ENCODE measurements around the gene MCHR2.

DNA sequence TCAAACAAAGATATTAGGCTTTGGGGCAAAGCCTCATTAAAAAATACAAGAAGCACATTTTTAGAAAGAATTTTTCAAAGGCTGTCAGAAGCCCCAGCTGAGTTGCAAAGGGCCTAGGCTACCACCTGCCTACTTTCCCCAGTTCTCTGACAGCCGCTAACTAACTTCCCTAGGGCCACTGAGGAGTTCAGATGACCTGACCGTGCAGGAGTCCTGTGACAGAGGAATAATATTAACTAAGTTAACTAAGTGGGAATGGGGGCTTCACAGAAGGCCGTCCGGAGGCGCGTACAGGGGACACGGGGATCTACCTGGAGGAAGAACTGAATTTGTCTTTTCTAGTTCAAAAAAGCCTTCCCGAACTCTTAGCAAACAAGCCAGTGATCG lies 884 bp downstream of the MCHR2 start:
- TF ChIP-seq, protein P1, sequence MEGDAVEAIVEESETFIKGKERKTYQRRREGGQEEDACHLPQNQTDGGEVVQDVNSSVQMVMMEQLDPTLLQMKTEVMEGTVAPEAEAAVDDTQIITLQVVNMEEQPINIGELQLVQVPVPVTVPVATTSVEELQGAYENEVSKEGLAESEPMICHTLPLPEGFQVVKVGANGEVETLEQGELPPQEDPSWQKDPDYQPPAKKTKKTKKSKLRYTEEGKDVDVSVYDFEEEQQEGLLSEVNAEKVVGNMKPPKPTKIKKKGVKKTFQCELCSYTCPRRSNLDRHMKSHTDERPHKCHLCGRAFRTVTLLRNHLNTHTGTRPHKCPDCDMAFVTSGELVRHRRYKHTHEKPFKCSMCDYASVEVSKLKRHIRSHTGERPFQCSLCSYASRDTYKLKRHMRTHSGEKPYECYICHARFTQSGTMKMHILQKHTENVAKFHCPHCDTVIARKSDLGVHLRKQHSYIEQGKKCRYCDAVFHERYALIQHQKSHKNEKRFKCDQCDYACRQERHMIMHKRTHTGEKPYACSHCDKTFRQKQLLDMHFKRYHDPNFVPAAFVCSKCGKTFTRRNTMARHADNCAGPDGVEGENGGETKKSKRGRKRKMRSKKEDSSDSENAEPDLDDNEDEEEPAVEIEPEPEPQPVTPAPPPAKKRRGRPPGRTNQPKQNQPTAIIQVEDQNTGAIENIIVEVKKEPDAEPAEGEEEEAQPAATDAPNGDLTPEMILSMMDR (IDR thresholded peaks at IDR 0.05; ENCODE audit: low read length) = no peak
- no peak for TF ChIP-seq EZH2 (optimal IDR thresholded peaks at IDR 0.05; ENCODE audit: low read depth, low read length)
- no peak for TF ChIP-seq EZH2phosphoT487 (IDR thresholded peaks at IDR 0.05; ENCODE audit: low read length)
